K562 (cell line): ENCODE measurements around the gene RPS10. TPM values are rescaled to one million over a fixed set of nuclear protein-coding genes. Genes with fewer than 3 reads are reported as not detected.

Experiments
- ATAC-seq: fragments of 200-7000 bp; cut with Tn5 transposase; 3 replicates; pipeline ENCODE4 v1.9.1; 2020; ENCODE audit warnings: moderate library complexity
- BruUV-seq: library from RNA; stranded (reverse); fragments of 400-500 nt; replicated peaks from 2 replicates; lab custom pipeline; 2021; lab: Mats Ljungman, UMichigan
- CTCF ChIA-PET: fragments of 300-600 bp; formaldehyde crosslinking; extraction: SDS; loops from one replicate; lab custom pipeline; 2021; ENCODE audit warnings: low intra/inter-chr PET ratio; lab: Yijun Ruan, JAX
- POLR2A ChIA-PET: fragments of 300-600, 350-650 bp; sonication (Branson Sonifier 250); formaldehyde crosslinking; extraction: SDS; loops from one replicate; lab custom pipeline; 2021; ENCODE audit warnings: antibody characterized with exemption, inconsistent platforms; lab: Yijun Ruan, JAX
- DNase-seq, 4 experiments: peaks; one replicate each; pipeline versions ENCODE4 v3.0.0 to v3.0.0-alpha.2; 2011 to 2018; ENCODE audit warnings: low spot score in 3 of 4, mixed read lengths in 3 of 4; ENCODE audit errors: extremely low read depth in 1 of 4
- FAIRE-seq: peaks from 2 replicates; lab custom pipeline; 2011; peaks lifted over from hg19 to GRCh38; lab: Jason Lieb, UNC
- H2AFZ ChIP-seq: 2 replicates; pipeline ENCODE4 v1.6.0; 2011; ENCODE audit warnings: low read depth, low read length, control low read depth, inconsistent platforms
- H3K27ac ChIP-seq: fragments of 200-600 bp; 3 replicates; pipeline ENCODE4 v1.8.0; 2011; ENCODE audit warnings: low read depth, mild to moderate bottlenecking, control low read depth, inconsistent platforms, low read length, moderate library complexity, mixed read lengths; ENCODE audit errors: extremely low read depth
- H3K27me3 ChIP-seq, 2 experiments: fragments of 300-600 bp in 1 of 2; 2 replicates in 1 of 2; 3 replicates in 1 of 2; pipeline versions ENCODE4 v1.6.0 to v1.8.0; 2011; ENCODE audit warnings: inconsistent platforms in 2 of 2, low read length in 2 of 2, mild to moderate bottlenecking in 1 of 2, mixed read lengths in 1 of 2, moderate library complexity in 1 of 2; ENCODE audit not compliant: control insufficient read depth in 2 of 2, insufficient read depth in 2 of 2
- H3K36me3 ChIP-seq: fragments of 300-600 bp; 3 replicates; pipeline ENCODE4 v1.8.0; 2011; ENCODE audit warnings: mild to moderate bottlenecking, low read length, inconsistent platforms; ENCODE audit not compliant: control insufficient read depth, insufficient read depth
- H3K4me1 ChIP-seq, 2 experiments: fragments of 200-600 bp in 1 of 2; replicated peaks in 1 of 2; 2 replicates in 1 of 2; 3 replicates in 1 of 2; pipeline versions ENCODE4 v1.5.1 to v1.8.0; 2011; ENCODE audit warnings: inconsistent platforms in 2 of 2, low read length in 2 of 2, mild to moderate bottlenecking in 1 of 2, mixed read lengths in 1 of 2, moderate library complexity in 1 of 2; ENCODE audit not compliant: control insufficient read depth in 2 of 2, insufficient read depth in 2 of 2
- H3K4me2 ChIP-seq: 2 replicates; pipeline ENCODE4 v1.6.1; 2011; ENCODE audit warnings: low read length, control low read depth, inconsistent platforms, mixed read lengths; ENCODE audit not compliant: insufficient read depth
- H3K4me3 ChIP-seq: fragments of 200-600 bp; sonication (generic), shearing (Covaris generic); 2 replicates; pipeline ENCODE4 v1.5.1; 2016; ENCODE audit warnings: control low read depth, inconsistent platforms
- H3K79me2 ChIP-seq: fragments of 200-600 bp; 3 replicates; pipeline ENCODE4 v1.8.0; 2011; ENCODE audit warnings: low read length, inconsistent platforms; ENCODE audit not compliant: control insufficient read depth, insufficient read depth
- H3K9ac ChIP-seq, 2 experiments: 2 replicates each; pipeline versions ENCODE4 v1.6.0 to v1.6.1; 2011; ENCODE audit warnings: low read depth in 2 of 2, low read length in 2 of 2, control low read depth in 1 of 2, inconsistent platforms in 1 of 2, mild to moderate bottlenecking in 1 of 2, mixed read lengths in 1 of 2; ENCODE audit not compliant: insufficient read depth in 1 of 2
- H3K9me1 ChIP-seq: one replicate; pipeline ENCODE4 v1.6.0; 2011; ENCODE audit warnings: inconsistent platforms, mild to moderate bottlenecking, low read length, moderate library complexity; ENCODE audit not compliant: control insufficient read depth, insufficient read depth
- H3K9me3 ChIP-seq: replicated peaks from 2 replicates; pipeline ENCODE4 v1.5.1; 2011; ENCODE audit warnings: low read depth, low read length, inconsistent platforms; ENCODE audit not compliant: control insufficient read depth, insufficient read depth
- H4K20me1 ChIP-seq: replicated peaks from 2 replicates; pipeline ENCODE4 v1.6.1; 2011; ENCODE audit warnings: low read length, inconsistent platforms, mixed read lengths; ENCODE audit not compliant: control insufficient read depth, insufficient read depth
- BCL6 ChIP-seq: fragments of 250-450 bp; sonication (Bioruptor Pico); IDR thresholded peaks from 2 replicates; pipeline ENCODE4 v1.4.0; 2020
- MAX ChIP-seq: sonication (generic); formaldehyde crosslinking; IDR thresholded peaks from 2 replicates; pipeline ENCODE4 v1.9.0; 2022; ENCODE audit warnings: mild to moderate bottlenecking, missing genetic modification reagents
- NFATC3 ChIP-seq: fragments of 450-650 bp; IDR thresholded peaks from 2 replicates; pipeline ENCODE4 v1.6.1; 2017; ENCODE audit warnings: mild to moderate bottlenecking
- NR0B1 ChIP-seq: fragments of 450-650 bp; IDR thresholded peaks from one replicate; pipeline ENCODE4 v1.6.1; 2018; ENCODE audit warnings: mild to moderate bottlenecking, moderate library complexity; ENCODE audit not compliant: partially characterized antibody
- SIX5 ChIP-seq, 2 experiments: IDR thresholded peaks; 2 replicates each; pipeline ENCODE4 v1.6.1; 2011; ENCODE audit warnings: low read length in 2 of 2, borderline replicate concordance in 1 of 2, low read depth in 1 of 2, mild to moderate bottlenecking in 1 of 2, moderate library complexity in 1 of 2; ENCODE audit not compliant: insufficient read depth in 1 of 2
- SMC3 ChIP-seq: conservative IDR thresholded peaks from 2 replicates; pipeline ENCODE4 v1.6.1; 2011; ENCODE audit warnings: low read depth, low read length, improper control_type of control experiment; ENCODE audit not compliant: insufficient read depth
- SRSF3 ChIP-seq: fragments of 200-400 bp; formaldehyde crosslinking; IDR thresholded peaks from 2 replicates; pipeline ENCODE4 v1.6.1; 2016; ENCODE audit warnings: mild to moderate bottlenecking, low read length, moderate library complexity; ENCODE audit not compliant: insufficient read depth
- ZNF143 ChIP-seq: sonication (generic); formaldehyde crosslinking; IDR thresholded peaks from 2 replicates; pipeline ENCODE4 v1.9.0; 2022; ENCODE audit warnings: mild to moderate bottlenecking, missing genetic modification reagents
- ZNF584 ChIP-seq: fragments of 200-800 bp; sonication (Bioruptor generic); IDR thresholded peaks from 2 replicates; pipeline ENCODE4 v1.6.1; 2016; ENCODE audit warnings: low read depth, mild to moderate bottlenecking, missing genetic modification characterization, missing compliant biosample characterization
- WGBS: fragments of 100-300 bp; shearing (Covaris generic); methylation state at CpG from one replicate; pipeline ENCODE4 v1.1.6; 2016; ENCODE audit warnings: low coverage, mixed read lengths; ENCODE audit not compliant: insufficient coverage; ENCODE audit errors: missing lambda C conversion rate; 5-methylcytosine and 5-hydroxymethylcytosine counted together
- in situ Hi-C: fragments of 300-500 bp; cut with MboI; formaldehyde crosslinking; loops from 4 replicates; pipeline ENCODE4 v1.15.0; 2018; ENCODE audit warnings: inconsistent platforms, mixed read lengths
- intact Hi-C: fragments of 100-400 bp; cut with micrococcal nuclease; formaldehyde crosslinking; loops from 2 replicates; pipeline ENCODE4 v1.14.2; 2022
- polyA plus RNA-seq, 8 experiments: library from polyadenylated mRNA; depleted of rRNA in 4 of 8; stranded (reverse) in 5 of 8; unstranded in 3 of 8; fragments of >200 nt; fragmentation: Nextera tagmentation in 2 of 8; fragmentation: Illumina TruSeq in 1 of 8; extraction: Ambion mirVana in 2 of 8; extraction: Trizol in 1 of 8; gene quantifications; 2 replicates each; pipeline versions ENCODE4 v1.2.1 to v1.2.3, GENCODE V29; 2011 to 2014; ENCODE audit warnings: inconsistent platforms in 1 of 8, missing spikeins in 1 of 8
- total RNA-seq, 7 experiments: library from RNA; depleted of rRNA in 6 of 7; stranded (reverse); fragments of >200 nt in 6 of 7; fragmentation: Illumina TruSeq in 2 of 7; extraction: Trizol in 2 of 7; gene quantifications; 2 replicates each; pipeline versions ENCODE4 v1.2.1 to v1.2.3, GENCODE V29; 2011 to 2021; ENCODE audit warnings: low replicate concordance in 1 of 7
- TF ChIP-seq, protein P1 (sequence below): sonication (generic); formaldehyde crosslinking; IDR thresholded peaks from 2 replicates; pipeline ENCODE4 v1.8.1; 2023; ENCODE audit warnings: mild to moderate bottlenecking, missing genetic modification reagents, moderate library complexity
- TF ChIP-seq, protein P2 (sequence below): fragments of 450-650 bp; formaldehyde crosslinking; IDR thresholded peaks from 2 replicates; pipeline ENCODE4 v1.4.0; 2022; ENCODE audit warnings: missing genetic modification characterization

RPS10 gene
- total and polyA plus RNA-seq, 9 of the 15 experiments (the other 6 are each of a cell fraction or from before 2014, with no cell fraction given) = 2,680 to 5,251 (median 3,876) TPM

GRCh38 chr6:34447386-34447785 lies 21.5 kb upstream of the RPS10 start:
- Histone ChIP-seq H3K4me2 (no peak overlapping the region; the same call in 1 of the 2 replicates), H2AFZ (peak overlapping the region; percentile 32), H3K4me3 (no peak overlapping the region), H3K79me2 (no peaks in the 10 kb centered on the region), H3K9me1 (no peaks in the 10 kb centered on the region), H3K27me3 (no peaks in the 10 kb centered on the region), H4K20me1 (no peaks in the 10 kb centered on the region), H3K36me3 (no peaks in the 10 kb centered on the region), H3K9me3 (no peaks in the 10 kb centered on the region), H3K4me1 (peaks cover 4 to 5% of the 10 kb centered on the region in 2 experiments; a peak in 3 of 5 replicates), H3K9ac (peak overlapping the region in 1 of 2 experiments; percentile 43; a peak in 1 of 4 replicates), H3K27ac (no peak overlapping the region)
- FAIRE-seq (no peak), ATAC-seq (no peak; the same call in 1 of the 3 replicates), DNase-seq (no peak)
- ChIA-PET CTCF (no interaction called here), POLR2A (interaction anchor here (0.6 to 1.5 kb wide), 5 partner anchors 15 to 658 kb away, joined by 3 to 7 read pairs (median 3); partner anchors contain the start of genes PACSIN1 and RPS10)
- intact Hi-C loops (no loop called here), in situ Hi-C loops (no loop called here)
- no TSS peak for BruUV-seq
- WGBS = 21% methylated on average over 7 of the region's 7 CpGs
- TF ChIP-seq, protein P1, sequence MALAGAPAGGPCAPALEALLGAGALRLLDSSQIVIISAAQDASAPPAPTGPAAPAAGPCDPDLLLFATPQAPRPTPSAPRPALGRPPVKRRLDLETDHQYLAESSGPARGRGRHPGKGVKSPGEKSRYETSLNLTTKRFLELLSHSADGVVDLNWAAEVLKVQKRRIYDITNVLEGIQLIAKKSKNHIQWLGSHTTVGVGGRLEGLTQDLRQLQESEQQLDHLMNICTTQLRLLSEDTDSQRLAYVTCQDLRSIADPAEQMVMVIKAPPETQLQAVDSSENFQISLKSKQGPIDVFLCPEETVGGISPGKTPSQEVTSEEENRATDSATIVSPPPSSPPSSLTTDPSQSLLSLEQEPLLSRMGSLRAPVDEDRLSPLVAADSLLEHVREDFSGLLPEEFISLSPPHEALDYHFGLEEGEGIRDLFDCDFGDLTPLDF (CRISPR knock-in tag) = no peak
- no peak for TF ChIP-seq BCL6 (CRISPR knock-in tag)
- TF ChIP-seq MAX = no peak
- TF ChIP-seq, protein P2, sequence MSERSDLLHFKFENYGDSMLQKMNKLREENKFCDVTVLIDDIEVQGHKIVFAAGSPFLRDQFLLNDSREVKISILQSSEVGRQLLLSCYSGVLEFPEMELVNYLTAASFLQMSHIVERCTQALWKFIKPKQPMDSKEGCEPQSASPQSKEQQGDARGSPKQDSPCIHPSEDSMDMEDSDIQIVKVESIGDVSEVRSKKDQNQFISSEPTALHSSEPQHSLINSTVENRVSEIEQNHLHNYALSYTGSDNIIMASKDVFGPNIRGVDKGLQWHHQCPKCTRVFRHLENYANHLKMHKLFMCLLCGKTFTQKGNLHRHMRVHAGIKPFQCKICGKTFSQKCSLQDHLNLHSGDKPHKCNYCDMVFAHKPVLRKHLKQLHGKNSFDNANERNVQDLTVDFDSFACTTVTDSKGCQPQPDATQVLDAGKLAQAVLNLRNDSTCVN (CRISPR knock-in tag) = no peak
- TF ChIP-seq NFATC3 = no peak
- no peak for TF ChIP-seq SRSF3
- no peak for TF ChIP-seq ZNF584
- TF ChIP-seq SIX5 (IDR thresholded peaks at IDR 0.05; ENCODE audit: borderline replicate concordance in 1 of 2, insufficient read depth in 1 of 2, low read depth in 1 of 2, low read length in 2 of 2) = no peak
- TF ChIP-seq SMC3 = no peak
- TF ChIP-seq ZNF143 (CRISPR knock-in tag) = no peak
- no peak for TF ChIP-seq NR0B1
